BLaER1 (cell line): Measurements from ENCODE around the gene UGP2.
"Not testable (repeated sequence)": the region's sequence is repeated elsewhere in the genome, so short reads cannot be mapped to it uniquely, and the experiment has no call there.

Experiments
- H3K27ac ChIP-seq: shearing (Covaris generic); formaldehyde crosslinking; 2 replicates; pipeline ENCODE4 v1.8.1; 2022
- H3K27me3 ChIP-seq: shearing (Covaris generic); formaldehyde crosslinking; 2 replicates; pipeline ENCODE4 v1.8.1; 2022
- H3K36me3 ChIP-seq: shearing (Covaris generic); formaldehyde crosslinking; 2 replicates; pipeline ENCODE4 v1.8.1; 2022
- H3K4me1 ChIP-seq: shearing (Covaris generic); formaldehyde crosslinking; 2 replicates; pipeline ENCODE4 v1.8.1; 2022
- H3K4me2 ChIP-seq: shearing (Covaris generic); formaldehyde crosslinking; 2 replicates; pipeline ENCODE4 v1.8.1; 2022
- H3K4me3 ChIP-seq: shearing (Covaris generic); formaldehyde crosslinking; 2 replicates; pipeline ENCODE4 v1.8.1; 2022
- H3K9ac ChIP-seq: shearing (Covaris generic); formaldehyde crosslinking; 2 replicates; pipeline ENCODE4 v1.8.1; 2022
- H3K9me3 ChIP-seq: shearing (Covaris generic); formaldehyde crosslinking; 2 replicates; pipeline ENCODE4 v1.8.1; 2022
- H4K20me1 ChIP-seq: shearing (Covaris generic); formaldehyde crosslinking; 2 replicates; pipeline ENCODE4 v1.8.1; 2022
- Cebpa-rat ChIP-seq: shearing (Covaris generic); IDR thresholded peaks from 2 replicates; pipeline ENCODE4 v1.8.1; 2022

UGP2 gene

DNA sequence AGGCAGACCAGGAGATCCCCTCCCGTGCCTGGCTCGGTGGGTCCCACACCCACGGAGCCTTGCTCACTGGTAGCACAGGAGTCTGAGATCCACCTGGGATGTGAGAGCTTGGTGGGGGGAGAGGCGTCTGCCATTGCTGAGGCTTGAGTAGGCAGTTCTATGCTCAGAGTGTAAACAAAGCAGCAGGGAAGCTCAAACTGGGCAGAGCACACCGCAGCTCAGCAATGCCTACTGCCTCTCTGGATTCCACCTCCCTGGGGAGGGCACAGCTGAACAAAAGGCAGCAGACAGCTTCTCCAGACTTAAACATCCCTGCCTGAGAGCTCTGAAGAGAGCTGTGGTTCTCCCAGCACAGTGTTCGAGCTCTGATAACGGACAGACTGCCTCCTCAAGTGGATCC is 85.1 kb downstream of the UGP2 start:
- Histone ChIP-seq H3K27ac (no peak overlapping the region), H3K9ac (no peak overlapping the region), H3K36me3 (peaks cover 29% of the 10 kb centered on the region), H3K4me3 (no peak overlapping the region), H3K4me2 (no peak overlapping the region), H3K27me3 (no peaks in the 10 kb centered on the region), H4K20me1 (no peaks in the 10 kb centered on the region), H3K4me1 (no peaks in the 10 kb centered on the region), H3K9me3 (peaks cover 6% of the 10 kb centered on the region)
- no peak for TF ChIP-seq Cebpa-rat

DNA sequence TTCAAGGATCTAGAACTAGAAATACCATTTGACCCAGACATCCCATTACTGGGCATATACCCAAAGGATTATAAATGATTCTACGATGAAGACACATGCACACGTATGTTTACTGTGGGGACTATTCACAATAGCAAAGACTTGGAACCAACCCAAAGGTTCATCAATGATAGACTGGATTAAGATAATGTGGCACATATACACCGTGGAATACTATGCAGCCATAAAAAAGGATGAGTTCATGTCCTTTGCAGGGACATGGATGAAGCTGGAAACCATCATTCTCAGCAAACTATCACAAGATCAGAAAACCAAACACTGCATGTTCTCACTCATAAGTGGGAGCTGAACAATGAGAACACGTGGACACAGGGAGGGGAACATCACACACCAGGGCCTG is 90.4 kb downstream of the UGP2 start:
- H4K20me1 ChIP-seq, H3K27me3 ChIP-seq, H3K4me2 ChIP-seq, H3K9ac ChIP-seq, H3K27ac ChIP-seq, H3K4me1 ChIP-seq, H3K4me3 ChIP-seq: not testable (repeated sequence)
- Histone ChIP-seq H3K9me3 (peaks cover 12% of the 10 kb centered on the region), H3K36me3 (peaks cover 29% of the 10 kb centered on the region)
